Stimulated activated naive CD4-positive, alpha-beta T cell treated with Interleukin-2 at 50 U/mL for 16 hours (primary cell): ENCODE measurements around the gene PROSER2.
"Not testable (repeated sequence)": the region's sequence is repeated elsewhere in the genome, so short reads cannot be mapped to it uniquely, and the experiment has no call there.

Source experiments
- DNase-seq: peaks from one replicate; lab custom pipeline; 2025; lab: John Stamatoyannopoulos, UW

The PROSER2 gene

DNA sequence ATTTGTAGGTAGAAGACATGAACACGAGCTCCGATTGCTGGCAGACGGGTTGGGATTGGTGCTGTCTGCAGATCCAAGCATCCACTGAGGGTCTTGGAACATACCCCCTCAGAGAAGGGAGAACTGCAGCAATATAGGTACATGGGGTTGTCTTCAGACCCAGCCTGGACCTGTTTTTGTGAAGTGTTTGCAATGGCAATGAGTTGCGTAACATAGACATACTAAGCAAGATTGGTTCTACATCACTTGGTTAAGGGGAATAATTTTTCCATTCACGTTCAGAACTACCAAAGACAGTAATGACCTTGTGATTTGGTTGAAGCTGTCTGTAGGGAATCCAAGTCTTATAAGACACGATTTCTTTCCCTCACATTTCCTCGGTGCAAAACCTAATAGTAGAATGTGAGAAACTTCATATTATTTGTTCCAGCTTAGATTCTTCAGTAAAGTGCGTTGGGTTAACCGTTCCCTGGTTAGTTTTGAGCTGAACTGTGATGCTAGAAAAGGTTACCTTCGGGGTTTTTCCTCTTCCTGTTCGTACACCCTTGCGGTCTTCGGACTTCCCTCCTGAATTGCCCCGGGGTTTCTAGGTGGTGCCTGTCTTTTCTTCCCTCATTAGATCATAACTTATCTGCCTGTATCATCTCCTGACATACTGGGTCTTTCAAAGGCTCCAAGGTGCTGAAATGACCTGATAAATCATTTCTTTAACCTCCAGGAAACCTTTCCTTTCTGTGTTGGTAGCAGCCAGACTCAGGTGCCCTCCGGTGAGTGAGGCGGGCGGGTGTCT, 14.4 kb downstream of the PROSER2 start:
- no peak for DNase-seq

- no peak for DNase-seq
Observed at GRCh38 chr10:11838298-11838852, 15.2 kb downstream of the PROSER2 start.

DNA sequence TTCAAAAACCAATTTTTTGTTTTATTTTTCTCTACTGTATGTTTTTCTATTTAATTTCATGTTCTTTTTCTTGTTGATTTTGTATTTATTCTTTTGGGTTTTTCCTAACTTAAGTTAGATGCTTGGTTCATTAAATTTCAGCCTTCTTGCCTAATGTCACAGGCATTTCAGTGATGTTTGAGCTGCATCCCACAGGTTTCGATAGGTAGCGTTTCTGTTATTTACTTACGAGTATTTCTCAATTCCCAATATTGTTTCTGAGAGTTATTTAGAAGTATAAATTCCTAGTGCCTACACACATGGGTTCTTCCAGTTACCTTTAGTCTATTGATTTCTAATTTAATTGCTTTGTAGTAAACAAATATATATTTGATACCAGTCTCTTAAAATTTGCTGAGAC, 18.2 kb downstream of the PROSER2 start:
- DNase-seq = no peak

DNA sequence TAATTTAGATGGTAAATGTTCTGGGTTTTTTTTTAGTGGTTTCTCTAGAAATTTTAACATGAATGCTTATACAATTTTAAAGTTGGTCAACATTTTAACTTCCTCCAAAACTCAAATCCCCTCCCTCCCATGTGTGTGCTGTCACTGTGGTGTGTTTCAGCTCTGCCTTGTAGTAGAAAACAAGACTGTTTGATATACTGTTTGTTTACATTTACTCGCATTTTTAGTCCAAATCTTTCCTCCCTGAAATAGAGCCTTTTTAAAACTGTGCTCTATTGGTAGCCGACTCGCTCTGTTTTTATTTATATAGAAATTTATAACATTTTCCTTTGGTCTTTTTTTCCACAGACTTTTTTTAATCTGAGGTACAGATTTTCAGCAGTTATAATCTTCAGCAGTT, 19.3 kb downstream of the PROSER2 start:
- no peak for DNase-seq

- no peak for DNase-seq
Observed at GRCh38 chr10:11845113-11845512, 22.0 kb downstream of the PROSER2 start.

DNA sequence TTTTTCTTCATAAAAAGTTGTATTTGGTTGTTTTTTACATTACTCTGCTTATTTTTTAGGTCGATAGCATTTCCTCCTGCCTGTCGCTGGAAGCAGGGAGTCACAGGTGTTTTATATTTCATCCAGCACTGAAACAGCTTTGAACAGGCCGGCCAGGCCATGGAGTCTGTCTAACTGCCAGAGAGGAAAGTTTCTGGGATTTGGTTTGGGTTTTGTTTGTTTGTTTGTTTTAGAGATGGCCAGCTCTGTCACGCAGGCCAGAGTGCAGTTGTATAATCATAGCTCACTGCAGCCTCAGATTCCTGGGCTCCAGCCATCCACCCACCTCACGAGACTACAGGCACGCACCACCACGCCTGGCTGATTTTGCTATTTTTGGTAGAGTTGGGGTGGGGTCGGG, 23.4 kb downstream of the PROSER2 start:
- DNase-seq = no peak

DNA sequence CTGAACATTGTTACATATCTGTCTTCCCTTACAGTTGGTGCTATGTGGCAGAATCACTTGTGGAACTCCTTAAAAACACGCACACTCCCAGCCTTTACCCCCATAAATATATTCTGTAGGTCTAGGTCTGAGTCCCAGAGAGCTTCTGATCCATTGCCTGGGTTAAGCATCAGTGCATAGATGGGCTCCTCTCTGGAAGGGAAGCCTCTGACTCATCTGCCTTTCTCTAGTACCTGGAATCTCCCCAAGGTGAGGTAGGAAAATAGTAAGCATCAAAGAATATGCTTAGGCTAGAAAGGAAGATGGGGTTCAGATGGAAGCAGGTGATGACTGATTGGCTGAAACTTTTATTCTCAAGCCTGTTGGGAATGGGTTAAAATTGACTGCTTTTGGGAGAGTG, 26.1 kb downstream of the PROSER2 start:
- no peak for DNase-seq

DNA sequence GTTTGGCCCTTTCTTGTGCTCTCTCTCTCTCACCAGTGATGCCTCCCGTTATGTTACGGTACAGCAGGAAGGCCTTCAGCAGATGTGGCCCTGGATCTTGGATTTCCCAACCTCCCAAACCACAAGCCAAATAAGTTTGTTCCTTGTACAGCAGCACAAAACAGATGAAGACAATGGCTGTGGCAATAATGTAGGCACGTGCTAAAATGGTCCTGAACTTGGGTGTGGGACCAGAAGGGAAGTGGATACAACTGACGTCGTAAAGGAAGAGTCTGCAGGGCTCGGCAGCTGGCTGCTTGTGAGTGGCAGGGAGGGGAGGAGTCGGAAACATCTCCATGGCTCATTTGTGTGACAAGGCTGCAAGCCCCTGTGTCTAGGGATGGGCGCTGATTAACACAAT, 26.8 kb downstream of the PROSER2 start:
- DNase-seq = no peak

DNA sequence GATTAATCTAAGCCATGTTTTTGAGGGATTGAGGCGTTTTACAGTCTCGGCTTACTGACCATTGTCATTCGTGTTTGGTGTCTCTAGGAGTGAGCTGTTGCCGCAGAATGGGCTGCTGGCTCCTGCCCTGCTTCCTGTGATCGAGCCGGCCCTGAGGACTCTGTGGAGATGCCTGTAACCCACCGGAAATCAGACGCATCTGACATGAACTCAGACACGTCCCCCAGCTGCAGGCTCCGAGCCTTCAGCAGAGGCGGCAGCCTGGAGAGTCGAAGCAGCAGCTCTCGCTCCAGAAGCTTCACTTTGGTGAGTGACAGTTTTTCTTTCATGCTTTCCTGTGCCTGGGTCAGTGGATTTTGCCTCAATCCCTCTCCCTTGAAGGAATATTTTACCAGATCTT, 28.8 kb downstream of the PROSER2 start:
- DNase-seq = no peak

- DNase-seq = not testable (repeated sequence)
Observed at GRCh38 chr10:11852637-11853036, 29.5 kb downstream of the PROSER2 start.

- DNase-seq = no peak
Observed at GRCh38 chr10:11853468-11853867, 30.3 kb downstream of the PROSER2 start.

GRCh38 chr10:11854301-11854700, 31.1 kb downstream of the PROSER2 start:
- DNase-seq = no peak

DNA sequence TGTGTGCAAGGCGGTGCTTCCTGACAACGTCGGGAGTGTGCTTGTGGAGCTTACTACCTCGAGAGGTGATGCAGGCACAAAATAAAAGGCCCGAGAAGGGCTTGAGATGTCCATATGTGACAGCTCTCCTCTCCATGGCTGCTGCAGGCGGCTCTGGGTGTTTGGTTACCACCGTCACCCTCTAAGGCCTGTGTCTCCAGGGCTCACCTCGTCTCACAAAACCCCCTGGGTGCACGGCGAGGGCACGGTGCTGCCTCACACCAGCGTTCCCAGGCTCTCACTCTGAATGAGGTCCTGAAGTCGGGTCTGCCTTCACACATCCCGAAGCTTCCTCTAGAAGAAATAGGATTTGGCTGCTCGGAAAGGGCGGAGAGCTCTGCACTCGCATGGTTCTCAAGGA, 32.9 kb downstream of the PROSER2 start:
- no peak for DNase-seq

GRCh38 chr10:11856678-11857077, 33.5 kb downstream of the PROSER2 start:
- DNase-seq = no peak

DNA sequence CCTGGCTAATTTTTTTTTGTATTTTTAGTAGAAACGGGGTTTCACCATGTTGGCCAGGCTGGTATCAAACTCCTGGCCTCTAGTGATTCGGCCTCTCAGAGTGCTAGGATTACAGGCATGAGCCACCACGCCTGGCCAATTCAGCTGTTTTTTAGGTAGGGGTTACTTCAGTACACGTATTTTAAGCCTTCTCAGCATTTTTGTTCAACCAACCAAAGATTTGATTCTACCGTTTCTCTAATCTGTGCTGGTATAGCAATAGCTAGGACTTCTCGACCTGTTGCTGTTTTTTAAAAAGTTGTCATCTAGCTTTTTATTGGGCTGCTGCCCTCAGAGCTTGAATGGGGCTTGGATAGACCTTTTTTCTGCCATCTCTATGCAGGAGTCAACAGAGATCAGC, 34.9 kb downstream of the PROSER2 start:
- DNase-seq = no peak

GRCh38 chr10:11861341-11861740, 38.2 kb downstream of the PROSER2 start:
- no peak for DNase-seq

GRCh38 chr10:11861811-11862428, 38.8 kb downstream of the PROSER2 start:
- DNase-seq = no peak

DNA sequence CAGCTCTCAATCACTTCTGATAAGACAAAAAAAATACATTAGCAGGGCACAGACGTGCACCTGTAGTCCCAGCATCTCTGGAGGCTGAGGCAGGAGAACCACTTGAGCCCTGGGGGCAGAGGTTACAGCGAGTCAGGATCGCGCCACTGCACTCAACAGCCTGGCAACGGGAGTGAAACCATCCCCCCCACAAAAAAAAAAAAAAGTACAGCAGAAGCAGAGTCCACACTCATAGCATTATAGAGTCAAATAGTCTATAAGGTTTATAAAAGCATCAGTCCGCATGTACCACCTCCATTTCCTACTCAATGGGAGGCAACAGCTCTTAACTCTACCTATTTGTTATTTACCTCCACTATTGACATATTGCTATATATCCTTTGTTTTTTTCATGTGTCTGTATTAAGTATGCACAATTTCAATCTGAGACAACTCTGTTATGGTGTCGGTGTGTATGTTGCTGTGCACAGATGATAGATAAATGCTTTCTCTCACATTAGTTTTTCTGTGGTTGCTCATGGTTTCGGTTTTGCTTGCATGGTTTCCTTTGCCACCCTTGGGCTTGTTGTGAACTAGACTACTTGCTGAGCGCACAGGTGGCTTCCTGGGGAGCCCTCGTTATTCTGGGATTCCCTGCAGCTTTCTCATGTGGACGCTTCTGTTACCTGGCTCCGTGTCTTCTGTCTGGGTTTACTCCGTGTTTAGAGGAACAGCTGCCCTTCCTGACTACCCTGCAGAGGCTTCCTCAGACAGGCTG, 40.4 kb downstream of the PROSER2 start:
- peak; percentile 42 for DNase-seq

DNA sequence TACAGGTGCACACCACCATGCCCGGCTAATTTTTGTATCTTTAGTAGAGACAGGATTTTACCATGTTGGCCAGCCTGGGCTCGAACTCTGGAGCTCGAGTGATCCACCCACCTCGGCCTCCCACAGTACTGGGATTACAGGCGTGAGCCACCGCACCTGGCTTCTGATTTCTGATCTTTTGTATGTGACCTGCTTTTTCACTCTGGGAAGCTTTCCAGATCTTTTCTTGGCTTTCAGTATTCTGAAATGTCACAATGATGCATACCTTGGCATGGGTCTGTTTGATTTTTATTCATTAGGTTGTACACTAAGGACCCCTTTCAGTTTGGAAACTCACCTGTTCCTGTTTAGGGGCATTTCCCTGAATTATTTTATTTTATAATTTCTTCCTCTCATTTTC, 41.6 kb downstream of the PROSER2 start:
- DNase-seq = no peak

DNA sequence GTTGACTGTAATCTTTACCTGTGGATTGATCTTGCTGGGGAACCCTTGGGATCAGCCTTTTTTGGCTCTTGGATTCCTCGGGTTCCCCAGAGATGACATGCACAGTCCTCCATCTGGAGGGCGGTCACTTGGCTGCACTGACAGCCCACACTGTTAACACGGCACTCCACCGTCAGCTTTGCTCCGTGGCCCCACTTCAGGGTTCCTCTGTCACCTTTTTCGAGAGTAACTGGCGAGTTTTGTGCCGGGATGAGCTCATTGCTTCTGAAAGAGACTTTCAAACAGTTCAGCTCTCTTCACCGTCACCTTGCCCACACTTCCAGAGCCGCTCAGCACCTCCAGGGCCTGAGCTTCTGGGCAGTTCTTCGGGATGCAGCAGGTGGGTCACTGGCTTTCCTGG, 42.4 kb downstream of the PROSER2 start:
- no peak for DNase-seq

GRCh38 chr10:11866199-11866925, 43.2 kb downstream of the PROSER2 start:
- no peak for DNase-seq

DNA sequence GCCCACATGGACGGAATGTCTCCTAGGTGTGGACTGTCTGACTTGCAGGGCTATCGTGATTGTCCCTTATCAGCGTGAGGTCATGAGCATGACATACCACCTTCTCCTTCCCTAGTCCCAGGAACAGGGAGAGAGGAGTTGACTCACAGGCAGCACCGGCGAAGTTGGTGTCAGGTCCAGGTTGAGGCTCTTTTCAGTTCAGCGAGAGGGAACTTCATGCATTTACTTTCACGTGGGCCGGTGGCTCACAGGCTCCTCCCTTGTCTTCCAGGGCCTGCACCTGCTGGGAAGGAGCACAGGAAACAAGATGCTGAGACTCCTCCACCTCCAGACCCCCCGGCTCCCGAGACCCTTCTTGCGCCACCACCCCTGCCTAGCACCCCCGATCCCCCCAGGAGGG, 46.1 kb downstream of the PROSER2 start:
- DNase-seq = no peak
